ENCODE data around the gene HIBADH. TPM values are rescaled to one million over a fixed set of nuclear protein-coding genes. Genes with fewer than 3 reads are reported as not detected.

Gene HIBADH
- total and polyA plus RNA-seq, 2 of the 4 experiments (the other 2 are of a cell fraction): 36.6 to 52.5 TPM

DNA sequence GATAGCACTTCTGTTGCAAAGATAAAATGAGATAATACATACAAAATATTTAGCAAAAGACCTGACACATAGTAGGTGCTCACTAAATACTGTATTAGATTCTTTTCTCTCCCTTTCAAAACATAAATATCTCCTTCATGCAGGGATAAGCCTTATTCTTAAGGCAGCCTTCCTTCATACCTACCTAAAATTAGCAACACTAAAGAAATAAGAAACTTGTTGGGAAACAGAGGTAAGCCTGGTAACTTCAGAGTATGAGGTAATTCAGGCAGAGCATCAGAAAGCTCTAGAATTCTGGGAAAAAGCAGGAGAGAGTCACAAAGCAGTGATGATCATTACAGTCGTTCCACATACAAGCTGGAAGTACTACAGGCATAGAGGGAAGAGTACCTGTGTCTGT, 15.2 kb downstream of the HIBADH start:
- no peak overlapping the region for H3K27ac ChIP-seq (ENCODE audit: insufficient read depth, low read length)

More for the DNA sequence above, 15.2 kb downstream of the HIBADH start:
- Histone ChIP-seq H2AK5ac (ENCODE audit: low read depth, low read length) (no peak overlapping the region), H3K4me1 (ENCODE audit: control insufficient read depth, insufficient read depth, low read length) (peaks cover 3% of the 10 kb centered on the region), H4K91ac (ENCODE audit: insufficient read depth, low read depth, low read length) (no peak overlapping the region), H2AK9ac (replicated peaks; ENCODE audit: low read depth, low read length, poor library complexity) (no peak overlapping the region), H2BK15ac (ENCODE audit: low read depth, low read length) (no peak overlapping the region), H4K20me1 (ENCODE audit: insufficient read depth, low read length) (no peaks in the 10 kb centered on the region), H2AFZ (replicated peaks; ENCODE audit: low read length, poor library complexity) (no peak overlapping the region), H3K79me1 (ENCODE audit: low read depth in 1 of 2, low read length in 2 of 2) (peaks cover 0 to 18% of the 10 kb centered on the region in 2 experiments; a peak in 2 of 4 replicates), H2BK120ac (ENCODE audit: low read depth, low read length) (no peak overlapping the region), H3K23ac (ENCODE audit: low read depth, low read length) (no peak overlapping the region), H4K5ac (ENCODE audit: low read depth, low read length) (no peak overlapping the region), H3K9me1 (ENCODE audit: insufficient read depth, low read length) (peaks cover 3% of the 10 kb centered on the region; the same call in 1 of the 2 replicates), H3K4ac (ENCODE audit: low read depth, low read length) (no peak overlapping the region), H3K14ac (replicated peaks; ENCODE audit: low read depth, low read length) (no peak overlapping the region), H4K8ac (ENCODE audit: low read depth in 2 of 2, low read length in 2 of 2) (no peak overlapping the region), H3K4me3 (ENCODE audit: insufficient read depth, low read depth, low read length) (no peak overlapping the region), H2BK20ac (ENCODE audit: low read depth, low read length) (peak overlapping the region; percentile 24; the same call in 1 of the 2 replicates), H3K18ac (ENCODE audit: low read depth, low read length) (no peak overlapping the region), H3K9me3 (ENCODE audit: control insufficient read depth, insufficient read depth, low read length) (no peaks in the 10 kb centered on the region), H3K56ac (ENCODE audit: extremely low read depth, insufficient read depth, low read length) (no peak overlapping the region), H3K4me2 (ENCODE audit: low read depth, low read length) (no peak overlapping the region), H3K9ac (ENCODE audit: low read depth, low read length) (no peak overlapping the region), H2BK5ac (ENCODE audit: low read depth, low read length, poor library complexity, severe bottlenecking) (no peak overlapping the region), H3K27me3 (ENCODE audit: control insufficient read depth, insufficient read depth, low read length) (no peaks in the 10 kb centered on the region), H3K36me3 (ENCODE audit: control insufficient read depth, insufficient read depth, low read length) (peaks cover 4% of the 10 kb centered on the region; the same call in 1 of the 2 replicates)
- intact Hi-C loops (cut with micrococcal nuclease): no loop called here
- dilution Hi-C loops (cut with HindIII; ENCODE audit: low sequenced_read_pairs, unreplicated experiment): no loop called here
- no TSS peak for BruUV-seq (replicated peaks)
- no peak for TF ChIP-seq MXI1 (IDR thresholded peaks at IDR 0.05; ENCODE audit: borderline replicate concordance, low read depth, low read length)
- TF ChIP-seq RFX5 (IDR thresholded peaks at IDR 0.05; ENCODE audit: low read depth, low read length): no peak
- no peak for TF ChIP-seq SMC3 (IDR thresholded peaks at IDR 0.05; ENCODE audit: low read depth, low read length)
- TF ChIP-seq, protein P1, sequence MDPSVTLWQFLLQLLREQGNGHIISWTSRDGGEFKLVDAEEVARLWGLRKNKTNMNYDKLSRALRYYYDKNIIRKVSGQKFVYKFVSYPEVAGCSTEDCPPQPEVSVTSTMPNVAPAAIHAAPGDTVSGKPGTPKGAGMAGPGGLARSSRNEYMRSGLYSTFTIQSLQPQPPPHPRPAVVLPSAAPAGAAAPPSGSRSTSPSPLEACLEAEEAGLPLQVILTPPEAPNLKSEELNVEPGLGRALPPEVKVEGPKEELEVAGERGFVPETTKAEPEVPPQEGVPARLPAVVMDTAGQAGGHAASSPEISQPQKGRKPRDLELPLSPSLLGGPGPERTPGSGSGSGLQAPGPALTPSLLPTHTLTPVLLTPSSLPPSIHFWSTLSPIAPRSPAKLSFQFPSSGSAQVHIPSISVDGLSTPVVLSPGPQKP (IDR thresholded peaks at IDR 0.05; ENCODE audit: borderline replicate concordance, low read depth, low read length): no peak
- TF ChIP-seq, protein P2, sequence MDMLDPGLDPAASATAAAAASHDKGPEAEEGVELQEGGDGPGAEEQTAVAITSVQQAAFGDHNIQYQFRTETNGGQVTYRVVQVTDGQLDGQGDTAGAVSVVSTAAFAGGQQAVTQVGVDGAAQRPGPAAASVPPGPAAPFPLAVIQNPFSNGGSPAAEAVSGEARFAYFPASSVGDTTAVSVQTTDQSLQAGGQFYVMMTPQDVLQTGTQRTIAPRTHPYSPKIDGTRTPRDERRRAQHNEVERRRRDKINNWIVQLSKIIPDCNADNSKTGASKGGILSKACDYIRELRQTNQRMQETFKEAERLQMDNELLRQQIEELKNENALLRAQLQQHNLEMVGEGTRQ (IDR thresholded peaks at IDR 0.05; ENCODE audit: low read depth, low read length): no peak
- no peak for TF ChIP-seq CEBPB (IDR thresholded peaks at IDR 0.05; ENCODE audit: low read depth, low read length)
- TF ChIP-seq FOS (IDR thresholded peaks at IDR 0.05; ENCODE audit: low read depth, low read length): no peak
- no peak for TF ChIP-seq BHLHE40 (IDR thresholded peaks at IDR 0.05; ENCODE audit: low read depth, low read length)
- no peak for TF ChIP-seq CHD1 (IDR thresholded peaks at IDR 0.05; ENCODE audit: low read depth, low read length)
- TF ChIP-seq MAZ (IDR thresholded peaks at IDR 0.05; ENCODE audit: borderline replicate concordance, low read depth, low read length): no peak
- no peak for TF ChIP-seq RAD21 (IDR thresholded peaks at IDR 0.05; ENCODE audit: low read length)
- CTCF ChIA-PET: no interaction called here
- DNase-seq (no peak), ATAC-seq (ENCODE audit: low read depth) (no peak)
- in situ Hi-C loops (cut with MboI; ENCODE audit: low sequenced_read_pairs): no loop called here
- POLR2A ChIA-PET (ENCODE audit: unreplicated experiment): no interaction called here
- 40% methylated on average over 1 of the region's 1 CpG; no CpG with 5 or more reads in 1 of the 2 experiments for WGBS, 2 experiments (ENCODE audit: extremely low coverage in 2 of 2, insufficient read length in 1 of 2)

All from IMR-90 (cell line).